DMS153 (cell line): ENCODE results near the gene TP53BP1.

ENCODE experiments used
- DNase-seq: peaks from one replicate; lab custom pipeline; 2025; lab: John Stamatoyannopoulos, UW

Gene TP53BP1

GRCh38 chr15:43520138-43520537 lies 27.2 kb upstream of the TP53BP1 start:
- DNase-seq: no peak

- DNase-seq: no peak
Observed at GRCh38 chr15:43519196-43519595, 26.2 kb upstream of the TP53BP1 start.

DNA sequence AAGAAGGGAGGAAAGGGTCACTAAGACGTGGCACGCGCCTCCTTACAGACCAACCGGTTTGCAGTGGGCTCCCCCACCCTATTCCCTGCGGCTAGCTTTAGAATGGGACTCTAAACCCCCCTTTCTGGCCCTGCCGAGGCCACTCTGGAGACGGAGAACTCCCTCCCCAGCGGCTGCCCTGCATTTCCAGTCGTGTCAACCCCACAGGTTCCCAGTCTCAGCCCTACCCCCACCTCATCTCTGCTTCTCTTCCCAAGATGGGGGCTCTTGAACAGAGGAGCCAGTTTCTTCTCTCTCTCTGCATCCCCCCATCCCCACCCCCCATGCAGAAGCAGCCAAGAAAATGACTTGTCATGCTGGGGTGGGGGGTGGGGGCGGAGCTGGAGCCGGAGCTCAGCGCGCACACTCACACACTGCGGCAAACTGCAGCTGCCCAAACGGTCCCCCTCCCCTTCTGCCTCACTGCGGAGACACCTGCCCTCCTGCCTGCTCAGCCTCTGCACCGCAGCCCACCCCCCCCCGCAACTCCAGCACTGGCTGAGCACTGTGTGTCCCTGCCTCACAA lies 25.3 kb upstream of the TP53BP1 start:
- no peak for DNase-seq

GRCh38 chr15:43517354-43518196 lies 24.6 kb upstream of the TP53BP1 start, which contains the start of gene MAP1A:
Gene MAP1A, plus strand, starts transcription at chr15:43517608. Its CDS starts 3,866 bp downstream, at chr15:43521474.
- DNase-seq: no peak

DNA sequence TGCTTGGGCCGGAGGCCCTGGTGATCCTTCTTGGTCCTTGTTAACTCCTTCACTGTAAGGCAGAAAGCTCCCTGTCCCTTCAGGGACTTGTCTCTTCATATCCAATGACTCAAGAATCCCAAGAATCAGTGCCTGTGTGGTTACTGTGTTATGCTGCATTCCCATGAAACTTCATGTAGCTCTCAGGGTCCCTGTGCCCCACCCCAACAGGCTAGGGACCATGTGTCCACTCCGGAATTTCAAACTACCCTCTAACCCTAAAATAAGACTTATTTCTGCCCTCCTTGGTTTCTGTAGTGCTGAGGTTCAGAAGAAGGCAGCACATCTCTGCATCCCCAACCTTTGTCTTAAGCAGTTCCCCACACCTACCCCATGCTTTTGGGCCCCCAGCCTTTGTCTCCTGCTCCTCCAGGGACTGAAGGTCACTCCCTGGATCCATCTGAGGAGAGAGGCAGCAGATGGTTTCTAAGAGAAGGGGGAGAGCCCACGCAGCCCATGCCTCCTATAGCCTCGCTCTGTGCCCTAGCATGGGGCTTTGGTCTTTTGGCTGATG lies 23.9 kb upstream of the TP53BP1 start:
- DNase-seq: no peak

GRCh38 chr15:43516185-43516584 lies 23.2 kb upstream of the TP53BP1 start:
- no peak for DNase-seq

DNA sequence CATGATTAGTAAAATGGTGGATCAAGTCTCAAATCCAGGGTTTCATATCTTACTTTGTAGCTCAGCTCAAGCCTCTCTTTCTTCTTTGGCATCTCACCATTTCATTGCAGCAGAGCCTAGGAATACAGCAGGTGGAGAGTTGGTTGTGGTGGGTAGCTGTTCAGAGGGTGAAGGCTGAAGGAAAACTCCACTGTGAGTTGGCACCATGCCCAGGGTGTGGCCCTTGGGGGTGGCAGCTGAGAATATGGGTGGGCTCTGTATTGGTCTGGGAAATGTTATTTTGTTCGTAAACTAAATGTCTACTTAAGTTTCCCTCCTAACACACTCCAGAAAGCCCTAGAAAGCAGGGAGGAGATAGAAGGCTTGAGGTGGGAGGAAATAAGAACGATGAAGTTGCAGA lies 22.8 kb upstream of the TP53BP1 start:
- DNase-seq: no peak

- DNase-seq: no peak
Observed at GRCh38 chr15:43514241-43515057, 21.5 kb upstream of the TP53BP1 start.

- DNase-seq: no peak
Observed at GRCh38 chr15:43513550-43513949, 20.6 kb upstream of the TP53BP1 start.

DNA sequence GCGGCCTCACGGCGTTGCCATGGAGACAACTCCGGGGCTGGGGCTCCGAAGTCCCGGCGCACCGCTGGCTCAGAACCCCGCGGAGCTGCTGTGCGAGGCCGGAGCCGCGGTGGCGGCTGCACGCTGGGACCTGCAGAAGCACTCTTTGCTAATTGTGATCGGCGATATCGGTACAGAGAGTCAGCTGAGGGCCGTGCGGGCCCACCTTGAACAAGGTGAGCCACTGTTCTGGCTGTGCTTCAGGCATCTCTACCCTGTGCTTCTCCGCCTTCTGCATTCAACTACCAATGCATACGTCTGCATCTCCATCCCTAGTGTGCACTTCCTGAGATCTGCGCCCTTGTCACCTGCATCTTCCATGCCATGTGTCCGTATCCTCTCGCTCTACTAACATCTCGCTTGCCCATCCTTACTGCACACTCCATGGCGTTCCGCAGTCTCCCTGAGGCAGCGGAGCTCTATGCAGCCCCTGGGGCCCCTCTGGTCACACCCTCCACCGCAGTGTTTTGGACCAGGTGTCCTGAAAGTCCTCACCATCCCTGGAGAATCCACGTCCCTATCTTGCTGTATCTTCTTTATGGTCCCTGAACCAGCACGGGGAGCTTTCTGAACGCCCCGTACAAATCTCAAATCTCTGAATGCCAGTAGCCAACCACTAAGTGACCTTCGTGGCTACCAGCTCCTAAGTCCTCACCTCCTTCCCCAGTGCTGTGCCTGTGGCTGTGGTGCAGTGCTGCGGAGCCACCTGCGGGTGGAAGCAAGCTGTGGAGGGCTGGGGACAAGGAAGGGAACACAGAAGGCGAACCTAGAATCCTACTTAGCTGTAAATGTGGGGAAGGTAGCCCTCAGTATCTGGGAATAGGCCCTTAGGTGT lies 18.3 kb upstream of the TP53BP1 start:
- no peak for DNase-seq

DNA sequence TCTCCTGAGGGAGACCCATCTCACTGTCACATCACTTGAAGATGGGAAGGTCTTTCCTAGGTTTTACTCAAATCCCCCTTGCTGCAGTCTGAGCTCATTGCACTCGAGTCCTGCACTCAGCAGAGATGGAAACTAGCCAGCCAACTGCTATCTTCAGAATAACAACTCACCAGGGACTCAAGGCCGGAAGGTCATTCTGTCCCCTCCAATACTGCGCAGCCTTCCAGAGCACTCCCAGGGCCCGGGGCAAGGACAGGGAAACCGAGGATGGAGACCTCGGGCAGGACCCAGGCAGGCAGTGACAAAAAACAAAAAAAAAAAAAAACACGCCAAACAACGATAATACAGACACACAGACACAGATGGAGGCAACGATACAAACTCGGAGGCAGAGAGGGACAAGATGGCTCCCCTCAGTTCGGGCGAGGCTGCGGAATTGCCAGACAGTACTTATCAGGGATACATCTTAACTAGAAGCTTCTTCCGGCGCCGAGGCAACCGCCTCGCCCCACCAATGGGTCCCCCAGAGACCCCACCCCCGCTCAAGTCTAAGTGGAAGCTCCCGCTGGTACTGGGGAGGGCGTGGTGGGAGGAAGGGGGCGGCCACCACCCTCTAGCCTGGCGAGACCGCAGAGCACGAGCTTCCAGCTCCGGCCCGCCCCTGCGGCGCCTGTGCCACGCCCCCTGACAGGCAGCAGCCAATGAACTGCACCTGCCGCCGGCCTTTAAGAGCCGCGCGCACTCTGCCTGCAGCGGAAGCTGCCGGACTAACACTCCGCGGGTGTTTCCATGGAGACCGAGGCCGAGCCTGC lies 17.4 kb upstream of the TP53BP1 start:
- DNase-seq: peak; percentile 94

DNA sequence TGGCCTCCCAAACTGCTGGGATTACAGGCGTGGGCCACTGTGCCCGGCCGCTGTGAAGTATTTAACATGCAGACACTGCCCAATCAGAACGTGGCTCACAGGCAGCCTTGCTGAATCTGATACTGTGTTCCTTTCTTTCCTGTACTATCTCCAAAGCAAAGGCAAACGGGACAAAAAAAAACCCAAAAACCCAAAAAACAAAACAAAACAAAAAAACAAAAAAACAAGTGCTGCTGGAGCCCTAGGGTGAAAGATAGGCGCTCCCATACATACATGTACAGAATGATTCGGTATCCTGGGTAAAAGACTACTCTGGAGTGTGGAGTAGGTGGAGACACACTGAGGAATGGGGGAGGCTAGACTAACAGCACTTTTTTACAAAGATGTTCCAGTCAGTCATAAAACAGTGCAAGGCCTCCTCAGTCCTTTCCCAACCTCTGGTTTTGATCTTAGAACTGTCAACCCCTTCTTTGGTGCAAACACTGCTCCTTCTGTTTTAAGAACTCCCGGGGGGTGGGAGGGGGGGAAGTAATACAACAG lies 16.8 kb upstream of the TP53BP1 start:
- DNase-seq: no peak

DNA sequence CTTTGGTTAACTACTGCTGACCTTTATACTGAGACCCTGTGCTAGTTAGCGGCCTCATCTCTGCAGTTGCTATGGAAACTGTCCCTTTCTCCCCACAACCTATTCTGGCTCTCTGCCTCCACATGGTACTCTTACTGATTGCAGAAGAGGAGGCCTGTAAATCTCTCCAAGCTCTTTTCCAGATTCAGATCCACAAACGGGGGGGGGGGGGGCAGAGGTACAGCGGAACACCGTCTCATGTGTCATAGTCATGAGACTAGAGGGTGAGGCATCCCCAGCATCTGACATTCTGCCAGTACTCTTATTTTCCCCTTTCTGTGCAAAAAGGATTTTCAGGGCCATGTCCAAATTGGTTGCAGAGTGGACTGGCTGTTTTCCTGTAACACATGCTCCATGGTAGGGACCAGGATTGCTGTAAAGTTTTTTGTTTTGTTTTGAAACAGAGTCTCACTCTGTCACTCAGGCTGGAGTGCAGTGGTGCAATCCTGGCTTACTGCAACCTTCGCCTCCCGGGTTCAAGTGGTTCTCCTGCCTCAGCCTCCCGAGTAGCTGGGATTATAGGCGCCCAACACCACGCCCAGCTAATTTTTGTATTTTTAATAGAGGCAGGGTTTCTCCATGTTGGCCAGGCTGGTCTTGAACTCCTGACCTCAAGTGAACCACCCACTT lies 16.2 kb upstream of the TP53BP1 start:
- DNase-seq: no peak

- no peak for DNase-seq
Observed at GRCh38 chr15:43508421-43508820, 15.5 kb upstream of the TP53BP1 start.

- no peak for DNase-seq
Observed at GRCh38 chr15:43505738-43506137, 12.8 kb upstream of the TP53BP1 start.

GRCh38 chr15:43499635-43500034 lies 6.7 kb upstream of the TP53BP1 start:
- DNase-seq: no peak

- DNase-seq: no peak
Observed at GRCh38 chr15:43498990-43499389, 6.0 kb upstream of the TP53BP1 start.

DNA sequence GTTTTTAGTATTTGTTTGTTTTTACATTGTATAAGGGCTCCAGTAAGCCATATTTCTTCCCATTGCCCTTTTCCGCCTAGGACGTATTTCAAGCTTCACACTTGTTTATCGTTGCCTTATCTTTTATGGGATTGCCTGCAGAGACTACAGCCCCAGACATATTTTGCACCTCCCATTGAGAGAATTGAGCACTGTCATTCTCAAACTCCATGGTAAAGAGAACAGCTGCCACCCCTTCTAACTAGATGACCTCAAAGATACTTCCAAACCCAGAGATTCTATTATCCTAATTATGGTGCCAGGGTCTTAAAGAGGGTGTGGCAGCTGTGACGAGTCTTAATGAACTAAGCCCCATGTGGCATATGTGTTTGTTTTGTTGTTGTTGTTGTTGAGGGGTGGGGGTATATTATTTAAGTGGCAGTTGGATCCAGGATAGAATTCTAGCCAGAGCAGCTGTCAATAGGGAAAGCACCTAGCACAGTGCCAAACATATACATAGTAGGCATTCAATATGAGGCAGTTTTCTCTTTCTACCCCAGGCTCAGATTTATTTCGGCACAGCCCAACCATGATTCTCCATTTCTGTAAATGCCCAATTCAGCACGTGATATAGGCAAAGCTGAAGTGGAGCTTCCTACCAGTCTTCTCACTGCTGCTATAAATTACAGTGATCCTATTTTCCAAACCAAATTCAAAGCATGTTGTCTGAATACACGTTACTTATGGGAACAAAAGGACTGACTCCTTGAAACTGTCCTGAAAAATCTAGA lies 932 bp upstream of the TP53BP1 start:
- DNase-seq: no peak

GRCh38 chr15:43492266-43492665 lies 690 bp downstream of the TP53BP1 start:
- DNase-seq: no peak
